ENCODE data around the gene DCLK2.

DCLK2 gene

DNA sequence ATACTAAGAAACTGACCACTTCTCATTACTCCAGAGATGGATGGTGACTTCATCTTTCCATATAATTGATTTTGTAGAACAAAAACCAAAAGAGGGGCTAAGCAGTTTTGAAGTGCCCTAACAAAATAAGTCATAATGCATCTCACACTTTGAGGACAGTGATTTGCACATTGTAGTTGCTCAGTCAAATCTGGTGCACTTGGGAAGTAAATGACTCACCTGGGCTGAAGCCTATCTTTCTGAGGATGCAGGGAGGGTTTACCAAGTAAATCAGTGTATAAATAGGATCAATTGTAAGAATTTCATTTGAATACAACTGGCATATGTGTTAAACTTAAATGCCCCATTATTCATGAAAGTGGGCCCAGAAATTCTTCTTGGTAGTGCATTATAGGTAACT is 134.2 kb downstream of the DCLK2 start:
- DNase-seq: no peak

GRCh38 chr4:150212927-150213326 is 134.7 kb downstream of the DCLK2 start:
- no peak for DNase-seq

DNA sequence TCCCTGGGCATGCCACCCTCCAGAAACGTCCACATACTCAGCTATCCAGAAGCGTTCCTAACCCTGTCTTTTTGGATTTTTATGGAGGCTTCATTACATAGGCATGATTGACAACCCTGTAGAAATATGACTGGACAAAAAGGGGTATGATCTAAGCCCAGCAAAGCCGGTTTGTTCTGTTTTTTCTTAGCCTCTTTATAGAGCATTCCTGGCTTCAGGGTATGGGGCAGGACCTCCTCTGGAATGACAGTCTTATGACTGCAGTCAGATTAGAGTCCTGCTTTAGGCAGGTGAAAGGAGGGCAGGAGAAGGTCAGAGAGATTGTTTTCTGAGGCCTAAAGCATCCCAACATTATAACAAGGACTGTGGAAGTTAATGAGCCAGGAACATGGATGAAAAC is 137.4 kb downstream of the DCLK2 start:
- DNase-seq: no peak

- DNase-seq: no peak
These were observed 138.5 kb downstream of the DCLK2 start for GRCh38 chr4:150216726-150217125.

DNA sequence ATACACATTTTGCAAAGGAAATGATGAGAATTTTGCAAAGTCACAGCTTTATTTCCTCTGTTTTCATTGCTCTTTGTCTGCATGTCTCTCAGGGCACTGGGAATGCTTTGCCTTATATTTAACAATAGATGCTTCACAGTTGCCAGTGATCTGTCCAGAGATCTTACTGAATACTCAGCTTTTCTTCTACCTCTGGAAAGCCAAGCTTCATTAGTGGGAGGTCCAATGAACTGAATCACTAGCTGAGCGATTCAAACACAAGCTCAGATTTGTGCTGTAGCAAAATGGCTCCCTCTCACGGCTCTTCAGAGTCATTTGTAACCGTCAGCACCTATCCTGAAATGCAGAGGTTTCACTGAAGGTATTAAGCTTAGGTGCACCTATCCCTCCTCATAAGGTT is 138.9 kb downstream of the DCLK2 start:
- no peak for DNase-seq

- no peak for DNase-seq
These were observed 139.6 kb downstream of the DCLK2 start for GRCh38 chr4:150217808-150218207.

DNA sequence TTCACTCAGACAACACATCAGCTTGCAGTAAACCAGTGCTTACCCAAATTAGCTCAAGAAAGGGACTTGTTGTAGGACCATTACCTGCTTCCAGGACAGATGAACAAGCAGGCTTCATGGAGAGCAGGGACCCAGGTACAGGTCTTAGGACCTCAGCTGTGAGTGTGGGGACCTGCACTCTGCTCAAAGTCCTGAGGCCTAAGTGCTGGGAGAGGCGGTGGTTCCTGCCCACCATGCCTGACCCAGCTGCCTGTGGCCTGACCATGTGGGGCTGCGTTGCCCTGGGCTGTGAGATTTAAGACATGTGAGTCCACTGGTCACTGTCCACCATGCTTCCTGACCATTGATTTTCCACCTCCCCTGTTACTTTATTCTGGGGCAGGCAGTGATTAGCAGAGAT is 140.2 kb downstream of the DCLK2 start:
- no peak for DNase-seq

DNA sequence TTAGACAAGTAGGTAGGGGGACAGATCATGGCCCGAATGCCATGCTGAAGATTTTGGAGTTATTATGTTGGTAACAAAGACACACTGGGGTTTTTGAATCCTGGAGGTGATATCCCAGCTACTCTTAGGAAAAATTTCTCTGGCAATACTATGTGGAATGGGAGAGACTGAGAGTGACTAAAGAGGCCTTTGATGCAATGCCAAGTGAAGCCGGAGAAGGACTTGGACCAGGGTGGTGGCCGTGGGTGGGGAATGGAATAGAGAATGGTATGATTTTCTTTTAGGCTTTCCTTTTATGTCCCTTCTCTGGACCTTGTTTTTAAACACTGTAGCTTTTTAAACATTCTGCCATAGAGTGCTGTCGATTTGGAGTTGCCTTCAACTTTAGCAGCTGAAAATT is 141.6 kb downstream of the DCLK2 start:
- no peak for DNase-seq

DNA sequence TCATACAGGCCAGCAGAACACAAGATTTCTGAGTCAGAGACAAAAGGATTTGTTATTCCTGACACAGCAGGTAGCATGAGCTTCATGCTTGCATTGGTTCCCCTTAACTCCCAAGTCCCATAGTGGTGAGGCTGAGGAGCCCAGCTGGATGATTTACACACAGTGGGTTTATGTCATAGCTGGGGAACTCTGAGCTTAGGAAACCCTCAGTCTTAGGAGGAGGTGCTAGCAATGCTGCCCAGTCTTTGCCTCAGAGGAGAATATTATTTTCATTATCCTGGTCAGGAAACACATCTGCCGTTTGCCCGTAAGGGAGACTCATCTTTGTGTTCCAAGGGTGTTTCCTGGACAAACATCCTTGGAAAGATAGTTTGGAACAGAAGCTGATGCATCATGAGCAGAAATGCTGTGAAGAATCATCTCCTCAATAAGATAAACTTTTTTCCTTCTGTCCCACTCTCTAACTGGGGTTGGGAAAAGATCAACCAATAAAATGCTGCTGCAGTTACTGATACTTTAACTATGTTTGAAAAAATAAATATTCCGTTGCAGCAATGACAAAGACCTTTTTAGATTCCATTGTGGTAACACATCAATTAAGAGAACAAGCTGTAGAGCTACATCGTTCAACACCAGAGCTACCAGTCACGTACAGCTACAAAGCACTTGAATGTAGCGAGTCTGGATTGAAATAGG is 146.8 kb downstream of the DCLK2 start:
- no peak for DNase-seq

GRCh38 chr4:150229520-150229919 is 151.3 kb downstream of the DCLK2 start:
- no peak for DNase-seq

DNA sequence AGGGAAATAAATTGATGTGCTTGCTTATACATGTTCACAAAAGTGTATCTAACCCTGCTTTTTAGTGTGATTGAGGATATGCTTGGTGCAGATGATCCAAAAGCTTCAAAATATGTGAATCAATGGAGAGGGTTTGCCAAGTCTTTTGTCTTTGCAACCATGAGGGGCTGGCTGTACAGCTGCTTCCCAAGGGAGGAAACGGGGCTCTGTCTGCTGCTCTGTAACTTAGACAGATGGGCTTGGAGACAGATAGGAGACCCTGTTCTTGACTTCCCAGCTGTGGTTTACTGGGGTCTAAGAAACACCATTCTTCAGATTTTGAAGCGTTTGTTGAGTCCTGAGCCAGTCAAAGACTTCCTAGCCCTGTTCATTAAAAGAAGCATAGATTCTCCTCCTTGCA is 152.3 kb downstream of the DCLK2 start:
- peak; percentile 25 for DNase-seq

DNA sequence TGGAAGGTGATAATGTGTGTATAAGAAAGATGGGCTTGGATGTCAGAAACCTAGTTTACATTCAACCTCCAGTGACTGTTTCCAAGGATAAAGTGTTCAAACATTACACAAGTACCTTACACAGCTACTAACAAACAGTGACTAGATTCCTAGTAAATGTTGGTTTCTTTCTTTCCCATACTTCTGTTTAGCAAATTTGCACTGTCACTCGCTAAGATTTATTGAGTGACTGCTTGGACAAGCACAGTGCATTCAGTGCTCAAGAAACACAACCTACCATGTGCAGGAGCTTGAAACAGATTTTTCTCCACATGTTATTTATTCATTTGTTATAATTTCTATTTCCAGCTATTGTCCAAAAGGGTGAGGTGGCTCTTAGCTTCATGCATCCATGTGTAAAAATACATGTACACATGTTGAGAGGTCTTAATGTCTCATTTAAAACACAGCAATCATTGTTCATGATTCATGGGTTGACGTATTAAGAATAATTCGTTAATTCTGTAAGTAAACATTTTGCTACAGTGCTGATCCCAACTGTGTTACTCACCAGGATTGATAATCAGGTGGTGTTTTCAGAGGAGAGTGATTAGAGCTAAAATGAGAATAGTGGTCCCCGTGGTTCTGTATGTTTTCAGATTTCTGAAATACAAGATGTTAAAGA is 153.0 kb downstream of the DCLK2 start:
- DNase-seq: no peak

- no peak for DNase-seq
These were observed 153.8 kb downstream of the DCLK2 start for GRCh38 chr4:150232029-150232428.

GRCh38 chr4:150234246-150234645 is 156.0 kb downstream of the DCLK2 start:
- no peak for DNase-seq

DNA sequence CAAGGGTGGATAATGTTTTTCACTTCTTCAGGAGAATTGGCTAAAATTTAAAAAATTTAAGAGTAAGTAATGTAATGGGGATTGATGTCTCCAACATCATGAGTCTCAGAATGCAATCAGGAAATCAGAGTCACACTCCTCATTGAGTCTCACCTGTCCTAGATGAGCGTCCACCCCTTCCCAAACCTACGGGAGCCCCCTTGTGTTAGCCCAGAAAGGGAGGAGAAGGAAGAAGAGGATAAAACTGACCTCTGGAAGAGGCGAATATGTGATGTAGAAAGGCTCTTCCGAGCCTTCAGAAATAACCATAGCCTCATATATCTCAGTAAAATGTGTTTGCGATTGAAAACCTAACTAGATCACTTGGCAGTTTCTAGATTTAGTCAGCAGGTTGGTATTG is 157.1 kb downstream of the DCLK2 start:
- no peak for DNase-seq

GRCh38 chr4:150235808-150236271 is 157.6 kb downstream of the DCLK2 start:
- no peak for DNase-seq

DNA sequence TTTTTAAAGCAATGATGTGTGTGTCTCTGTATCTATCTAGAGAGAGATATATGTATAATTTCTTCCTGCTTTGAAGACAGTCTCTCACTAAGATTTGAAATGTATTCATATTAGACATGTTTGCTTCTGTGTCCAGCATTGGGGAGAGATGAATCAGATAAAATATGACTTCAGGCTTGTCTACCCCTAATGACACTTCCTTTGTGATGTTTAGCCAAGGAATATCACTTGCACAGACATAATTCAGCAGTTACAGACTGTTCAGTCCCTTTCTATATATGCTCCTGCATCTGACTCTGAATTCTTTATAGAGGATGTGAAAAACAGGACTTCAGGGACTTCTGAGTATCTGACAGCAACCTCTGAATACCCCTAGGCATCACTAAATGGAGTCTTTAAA is 158.4 kb downstream of the DCLK2 start:
- DNase-seq: no peak

- no peak for DNase-seq
These were observed 159.0 kb downstream of the DCLK2 start for GRCh38 chr4:150237110-150237872.

DNA sequence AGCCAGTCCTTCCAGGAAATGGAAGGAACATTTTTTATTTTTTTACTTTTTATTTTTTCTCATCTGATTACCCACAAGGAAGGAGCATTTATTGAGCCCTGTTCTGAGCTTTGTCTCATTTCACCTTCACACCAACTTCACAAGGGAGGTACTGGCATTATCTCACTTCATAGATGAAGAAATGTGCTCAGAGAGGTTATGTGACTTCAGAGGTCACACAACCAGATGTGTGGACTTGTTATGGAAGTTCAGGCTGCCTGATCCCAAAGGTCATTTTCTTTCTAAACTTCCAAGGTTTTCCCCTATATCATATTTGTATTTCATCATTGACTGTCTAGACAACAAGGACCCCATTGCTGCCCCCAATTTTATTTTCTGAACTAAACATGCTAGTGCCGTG is 160.3 kb downstream of the DCLK2 start:
- no peak for DNase-seq

DNA sequence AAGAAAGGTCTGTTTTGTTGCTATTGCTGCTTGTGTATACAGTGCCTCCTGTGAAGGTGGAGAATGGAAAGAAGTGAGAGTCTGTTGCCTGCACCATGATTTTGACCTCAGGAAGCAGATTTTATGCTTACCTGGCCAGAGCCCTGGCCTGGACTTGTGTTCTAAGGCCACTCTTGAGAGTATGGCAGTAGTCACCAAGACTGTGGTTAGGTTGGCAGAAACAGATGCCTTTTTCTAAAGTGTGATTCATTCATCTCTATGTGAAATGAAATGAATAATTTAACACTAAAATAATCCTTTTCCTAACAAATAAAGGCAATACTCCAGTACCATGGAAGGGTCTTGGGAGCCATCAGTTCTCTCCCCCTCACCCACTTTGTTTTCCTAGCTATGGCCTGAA is 161.8 kb downstream of the DCLK2 start:
- DNase-seq: no peak

DNA sequence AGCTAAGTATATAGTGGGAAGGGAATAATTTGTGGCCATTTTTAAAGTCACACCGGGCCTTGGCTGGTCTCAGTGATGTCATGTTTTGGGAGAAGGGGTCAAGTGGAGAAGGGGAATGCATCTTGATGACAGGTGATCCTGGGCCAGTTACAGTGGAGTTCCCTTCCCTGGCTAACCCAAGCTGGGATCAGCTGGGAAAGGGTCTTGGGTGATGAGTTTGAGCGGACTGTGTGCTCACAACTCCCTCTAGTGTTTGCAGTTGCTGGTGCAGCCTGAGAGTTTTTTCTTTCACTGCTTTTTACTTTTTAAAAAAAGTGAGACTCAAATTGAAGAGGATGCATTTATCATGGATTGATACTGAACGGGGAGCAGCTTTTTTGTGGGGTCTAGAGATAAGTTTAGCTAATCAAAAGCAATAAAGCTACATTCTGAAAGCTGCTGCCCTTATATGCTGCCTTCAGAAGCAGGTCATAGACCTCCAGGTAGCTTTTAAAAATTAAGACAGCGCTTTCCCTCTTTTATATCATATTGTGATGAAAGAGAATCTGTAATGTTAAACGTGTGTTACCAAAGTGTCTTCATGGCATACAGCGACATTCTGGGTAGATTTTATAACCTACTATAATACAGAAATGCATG is 164.7 kb downstream of the DCLK2 start:
- peak; percentile 2 for DNase-seq

DNA sequence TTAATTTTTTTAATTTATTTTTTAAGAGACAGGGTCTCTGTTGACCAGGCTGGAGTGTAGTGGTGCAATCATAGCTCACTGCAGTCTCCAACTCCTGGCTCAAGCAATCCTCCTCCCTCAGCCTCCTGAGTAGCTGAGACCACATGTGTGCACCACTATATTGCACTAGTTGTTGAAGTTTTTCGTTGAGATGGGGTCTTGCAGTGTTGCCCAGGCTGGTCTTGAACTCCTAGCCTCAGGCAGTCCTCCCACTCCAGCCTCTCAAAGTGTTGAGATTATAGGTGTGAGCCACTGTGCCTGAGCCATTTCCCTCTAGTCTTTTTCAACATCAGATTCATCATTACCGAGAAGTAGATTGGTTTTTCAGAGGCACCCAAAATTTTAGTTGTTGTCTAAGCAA is 165.7 kb downstream of the DCLK2 start:
- DNase-seq: no peak

DNA sequence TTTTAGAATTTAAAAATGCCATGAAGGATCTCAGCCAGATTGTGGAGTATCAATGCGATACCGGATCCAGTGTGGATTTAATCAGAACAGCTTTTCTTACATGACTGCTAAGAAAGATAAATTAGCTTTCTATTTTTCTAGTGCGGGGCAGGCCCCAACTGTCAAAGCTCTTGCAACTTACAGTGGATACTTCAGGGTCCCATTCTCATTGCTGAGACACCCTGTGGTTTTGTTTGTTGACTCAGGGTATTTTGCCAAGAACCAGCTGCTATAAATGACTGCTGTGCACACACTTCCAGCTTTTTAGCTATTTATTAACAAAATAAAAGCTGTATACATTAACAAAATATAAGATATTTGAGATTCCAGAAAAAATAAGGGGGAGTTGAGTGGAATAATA is 166.4 kb downstream of the DCLK2 start:
- DNase-seq: peak; percentile 28

- no peak for DNase-seq
These were observed 168.9 kb downstream of the DCLK2 start for GRCh38 chr4:150247184-150247583.

Data from NCI-H2171 treated with DMSO at 0.1 percent for 48 hours (cell line).